COLO668 (cell line): ENCODE measurements around the gene LYPD6B.

Source experiments
- DNase-seq: peaks from one replicate; lab custom pipeline; 2025; ENCODE audit not compliant: unreplicated experiment; lab: John Stamatoyannopoulos, UW

Gene LYPD6B

GRCh38 chr2:149155196-149155969, 116.9 kb downstream of the LYPD6B start:
- no peak for DNase-seq

GRCh38 chr2:149155988-149156387, 117.5 kb downstream of the LYPD6B start:
- no peak for DNase-seq

GRCh38 chr2:149156971-149157740, 118.7 kb downstream of the LYPD6B start:
- no peak for DNase-seq

GRCh38 chr2:149158957-149159356, 120.5 kb downstream of the LYPD6B start:
- DNase-seq: no peak

GRCh38 chr2:149160195-149160594, 121.7 kb downstream of the LYPD6B start:
- no peak for DNase-seq

GRCh38 chr2:149160701-149161217, 122.3 kb downstream of the LYPD6B start:
- no peak for DNase-seq

GRCh38 chr2:149161481-149162225, 123.2 kb downstream of the LYPD6B start:
- no peak for DNase-seq

- no peak for DNase-seq
Measured at GRCh38 chr2:149164296-149164695, 125.8 kb downstream of the LYPD6B start.

- no peak for DNase-seq
Measured at GRCh38 chr2:149164827-149165226, 126.3 kb downstream of the LYPD6B start.

GRCh38 chr2:149167001-149167780, 128.7 kb downstream of the LYPD6B start:
- no peak for DNase-seq

- DNase-seq: no peak
Measured at GRCh38 chr2:149167941-149168340, 129.4 kb downstream of the LYPD6B start.

GRCh38 chr2:149169656-149170055, 131.2 kb downstream of the LYPD6B start:
- DNase-seq: peak; percentile 15

GRCh38 chr2:149170156-149170555, 131.7 kb downstream of the LYPD6B start:
- DNase-seq: no peak

- no peak for DNase-seq
Measured at GRCh38 chr2:149170911-149171310, 132.4 kb downstream of the LYPD6B start.

- no peak for DNase-seq
Measured at GRCh38 chr2:149173220-149173619, 134.7 kb downstream of the LYPD6B start.

- no peak for DNase-seq
Measured at GRCh38 chr2:149175956-149176355, 137.5 kb downstream of the LYPD6B start.

- no peak for DNase-seq
Measured at GRCh38 chr2:149178612-149179011, 140.1 kb downstream of the LYPD6B start.

- DNase-seq: no peak
Measured at GRCh38 chr2:149180226-149180875, 141.9 kb downstream of the LYPD6B start.

- no peak for DNase-seq
Measured at GRCh38 chr2:149183187-149183586, 144.7 kb downstream of the LYPD6B start.

GRCh38 chr2:149184991-149185390, 146.5 kb downstream of the LYPD6B start:
- DNase-seq: no peak
